ENCODE measurements around the gene TRPM1.

Gene TRPM1

DNA sequence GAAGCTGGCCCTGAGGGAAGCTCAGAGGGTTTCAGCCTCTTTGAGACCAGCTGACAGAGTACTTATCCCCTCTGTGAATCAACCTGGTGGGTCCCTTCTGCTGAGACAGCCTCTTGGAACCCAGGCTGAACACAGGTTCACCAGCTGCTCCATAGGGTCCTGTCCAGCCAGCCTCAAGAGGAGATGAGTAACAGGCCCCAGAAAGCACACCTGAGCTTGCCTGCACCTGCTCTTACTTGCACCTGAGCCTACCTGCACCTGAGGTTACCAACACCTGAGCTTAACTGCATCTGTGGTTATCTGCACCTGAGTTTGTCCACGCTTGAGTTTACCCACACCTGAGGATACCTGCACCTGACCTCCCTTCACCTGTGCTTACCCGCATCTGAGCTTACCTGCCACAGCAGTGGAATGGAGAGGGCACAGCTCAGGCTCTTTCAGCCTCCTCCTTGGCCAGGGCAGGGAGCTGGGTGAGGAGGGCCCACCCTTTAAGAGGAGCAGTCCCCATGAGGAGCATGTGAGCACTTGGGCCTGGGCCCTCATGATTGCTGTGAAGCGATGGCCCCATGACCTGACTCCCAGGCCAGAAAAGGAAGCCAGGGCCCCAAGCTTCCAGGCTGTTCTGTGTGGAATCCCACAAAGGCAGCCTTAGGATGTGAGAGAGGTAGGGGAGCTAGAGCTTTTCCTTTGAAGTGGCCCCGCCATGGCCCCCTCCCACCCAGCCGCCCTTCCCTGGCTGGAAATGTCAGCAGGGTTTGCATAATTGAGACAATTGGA lies at the start of gene TRPM1:
Gene TRPM1 (minus strand): TSS at position 464 of the 777 bp plus-strand sequence. CDS start 20,370 bp downstream, outside the sequence.
- no peak for DNase-seq (ENCODE audit: low read depth)

DNA sequence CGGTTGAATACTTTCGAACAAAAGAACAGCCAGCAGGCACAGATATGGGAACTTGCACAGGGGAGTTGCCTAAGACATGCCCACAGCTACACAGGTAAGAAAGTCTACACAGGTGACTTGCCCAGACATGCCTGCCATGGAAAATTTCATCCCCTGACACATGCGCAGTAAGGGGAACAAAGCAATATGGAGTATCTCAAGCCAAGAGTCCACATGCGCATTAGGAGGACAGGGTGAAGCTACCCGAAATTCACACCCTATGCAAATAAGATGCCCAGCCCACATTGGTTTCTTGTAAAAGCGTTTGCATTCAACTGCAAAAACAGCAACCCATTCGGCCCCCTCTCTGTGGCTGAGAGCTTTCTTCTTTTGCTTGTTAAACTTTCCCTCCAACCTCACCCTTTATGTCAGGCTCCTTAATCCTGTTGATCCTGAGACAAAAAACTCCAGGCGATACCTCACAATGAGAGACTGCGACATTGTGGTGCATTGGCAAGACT lies 49.3 kb upstream of the TRPM1 start:
- no peak for DNase-seq (ENCODE audit: low read depth)

DNA sequence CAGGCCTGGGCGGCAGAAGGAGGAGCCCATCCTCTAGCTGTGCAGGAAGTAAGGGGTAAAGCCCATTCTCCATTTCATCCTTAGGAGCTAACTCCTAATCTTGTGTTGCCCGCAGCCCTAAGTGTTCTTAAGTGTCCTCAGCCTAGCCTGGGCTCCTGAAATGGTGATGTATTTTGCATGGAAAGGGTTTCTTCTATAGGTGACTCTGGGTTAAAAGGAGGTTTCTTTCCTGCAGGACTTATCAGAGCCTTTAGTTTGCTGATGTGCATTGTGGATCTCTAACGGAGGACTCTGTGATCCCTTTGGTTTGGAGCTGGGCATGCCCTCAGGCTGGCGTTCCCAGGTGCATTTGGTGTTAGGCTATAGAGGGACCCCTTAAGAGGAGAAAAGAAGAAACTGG lies 48.5 kb upstream of the TRPM1 start:
- no peak for DNase-seq (ENCODE audit: low read depth)

DNA sequence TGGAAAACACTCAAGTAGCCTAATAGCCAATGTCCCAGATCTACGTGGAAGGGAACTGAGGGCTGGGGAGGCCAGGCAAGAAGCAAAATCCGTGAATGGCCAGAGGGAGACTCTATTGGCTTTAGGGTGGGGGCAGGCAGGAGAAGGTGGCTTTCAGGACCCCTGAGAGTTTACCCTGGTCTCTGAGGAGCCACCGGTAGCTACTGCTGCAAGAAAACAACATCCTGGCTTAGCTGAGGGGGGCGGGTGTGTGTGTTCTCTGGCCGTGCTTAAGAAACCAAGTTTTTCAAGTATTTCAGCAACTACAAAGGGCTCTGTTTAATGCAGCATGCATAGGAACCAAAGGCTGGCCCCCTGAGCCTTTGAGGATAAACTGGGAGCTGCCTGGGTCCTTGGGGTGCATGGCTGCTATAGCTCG lies 47.6 kb upstream of the TRPM1 start:
- DNase-seq (ENCODE audit: low read depth): no peak

DNA sequence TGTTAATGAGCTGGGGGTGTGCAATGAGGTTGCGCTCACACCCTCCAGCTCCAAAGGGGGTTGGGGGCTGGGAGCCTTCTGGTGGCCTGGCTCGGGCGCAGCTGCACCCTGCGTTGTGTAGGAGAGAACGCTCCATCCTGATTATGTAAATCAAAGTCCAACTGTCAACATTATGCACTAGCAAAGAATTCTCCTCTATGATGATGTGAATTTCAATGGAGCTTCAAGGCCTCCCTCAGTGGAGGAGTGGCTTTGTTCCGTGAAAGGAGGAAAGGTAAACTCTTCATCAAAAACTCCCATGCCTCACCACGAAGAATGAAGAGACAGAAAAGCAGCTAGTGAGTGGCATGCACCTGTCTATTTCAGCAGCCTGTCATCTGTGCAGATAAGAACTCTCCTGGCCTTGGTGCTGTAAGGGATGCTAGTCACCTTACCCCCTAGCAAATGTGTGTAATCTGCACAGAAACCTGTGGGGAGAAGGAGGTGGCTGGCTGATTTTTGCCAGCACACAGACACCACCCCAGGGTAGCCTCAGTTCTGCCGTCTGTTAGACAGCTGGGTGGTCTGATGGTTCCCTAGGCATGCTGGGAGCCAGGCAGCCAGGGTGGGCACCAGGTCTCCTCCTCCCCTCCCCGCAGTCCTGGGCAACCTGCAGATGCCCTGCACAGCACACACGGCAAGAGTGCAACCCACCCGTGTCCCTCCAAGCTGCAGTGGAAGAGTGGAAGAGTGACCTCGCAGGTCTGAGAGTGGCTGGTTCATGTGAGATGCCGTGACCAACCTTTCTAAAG lies 47.0 kb upstream of the TRPM1 start:
- DNase-seq (ENCODE audit: low read depth): no peak

DNA sequence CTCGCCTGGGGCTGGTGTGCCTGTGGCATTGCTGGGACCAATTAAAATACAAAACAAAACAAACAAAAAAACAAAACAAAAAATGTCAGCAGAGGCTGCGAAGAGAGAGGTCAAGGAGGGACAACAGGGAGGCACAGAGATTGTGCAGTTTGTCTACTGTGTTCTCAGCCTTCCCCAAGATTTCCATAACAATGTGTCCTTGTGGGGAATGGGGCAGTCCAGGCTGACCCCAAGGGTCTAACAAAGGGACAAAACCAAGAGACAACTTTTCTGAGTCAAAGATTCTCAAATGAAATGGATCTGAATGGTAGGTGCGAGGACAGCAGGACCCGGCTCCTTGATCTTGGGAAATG lies 46.4 kb upstream of the TRPM1 start:
- DNase-seq (ENCODE audit: low read depth): no peak

DNA sequence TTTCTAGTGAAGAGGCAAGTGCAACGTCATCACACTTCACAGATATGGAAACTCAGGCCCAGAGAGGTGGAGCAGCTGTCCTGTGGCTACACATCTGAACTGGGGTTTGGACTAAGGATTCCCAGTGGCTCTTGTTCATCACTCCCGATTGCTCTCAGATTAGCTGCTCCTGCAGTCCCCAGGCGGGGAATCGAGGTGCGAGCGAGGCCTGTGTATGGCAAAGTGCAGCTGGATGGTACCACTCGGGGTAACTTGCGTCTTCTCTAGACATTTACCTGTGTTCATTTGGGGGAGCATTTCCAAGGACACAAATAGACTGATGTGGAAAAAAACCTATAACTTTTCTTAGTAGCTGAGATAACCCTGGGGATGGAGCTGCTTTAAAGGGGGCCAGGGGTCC lies 45.9 kb upstream of the TRPM1 start:
- DNase-seq (ENCODE audit: low read depth): no peak

DNA sequence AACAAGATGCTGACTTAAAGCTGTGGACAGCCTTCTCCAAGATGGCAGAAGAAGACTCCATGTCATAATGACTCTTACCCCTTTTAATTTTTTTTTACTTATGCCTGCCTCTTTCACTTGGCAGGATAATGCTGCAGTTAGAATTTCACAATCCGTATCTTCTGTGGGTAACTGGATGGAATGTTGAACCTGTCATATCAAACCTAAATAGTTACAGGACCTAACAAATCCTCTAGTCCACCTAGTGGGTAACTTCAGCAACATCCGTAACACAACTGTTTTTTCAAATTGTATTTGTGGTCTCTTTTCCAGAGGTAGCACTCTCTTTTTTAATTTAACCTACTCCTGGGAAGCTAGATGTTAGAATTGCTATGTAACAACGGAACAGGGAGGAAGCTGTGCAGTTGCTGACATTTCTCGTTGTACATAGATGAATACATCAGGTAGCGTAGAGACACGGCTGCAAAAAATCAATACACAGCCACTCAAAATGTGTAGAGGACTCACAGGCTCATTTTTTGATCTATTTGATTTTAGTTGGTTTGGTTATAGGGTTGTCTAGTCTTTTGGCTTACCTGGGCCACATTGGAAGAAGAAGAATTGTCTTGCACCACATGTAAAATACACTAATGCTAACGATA lies 43.9 kb upstream of the TRPM1 start:
- DNase-seq (ENCODE audit: low read depth): no peak

DNA sequence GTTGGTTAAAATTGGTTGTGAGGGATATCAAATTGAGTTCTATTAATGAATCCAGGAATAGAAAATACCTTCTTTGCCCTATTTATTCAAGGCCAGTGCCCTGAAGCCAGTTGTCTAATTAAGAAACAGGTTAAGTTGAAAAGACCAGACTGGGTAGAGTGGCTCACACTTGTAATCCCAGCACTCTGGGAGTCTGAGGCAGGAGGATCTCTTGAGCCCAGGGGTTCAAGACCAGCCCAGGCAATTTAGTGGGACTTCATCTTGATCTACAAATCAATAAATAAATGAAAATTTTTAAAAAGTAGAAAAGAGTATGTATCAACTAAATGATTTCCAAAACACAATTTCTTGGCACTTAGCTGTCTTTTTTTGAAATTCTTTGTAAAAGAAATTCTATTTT lies 40.3 kb upstream of the TRPM1 start:
- DNase-seq (ENCODE audit: low read depth): no peak

DNA sequence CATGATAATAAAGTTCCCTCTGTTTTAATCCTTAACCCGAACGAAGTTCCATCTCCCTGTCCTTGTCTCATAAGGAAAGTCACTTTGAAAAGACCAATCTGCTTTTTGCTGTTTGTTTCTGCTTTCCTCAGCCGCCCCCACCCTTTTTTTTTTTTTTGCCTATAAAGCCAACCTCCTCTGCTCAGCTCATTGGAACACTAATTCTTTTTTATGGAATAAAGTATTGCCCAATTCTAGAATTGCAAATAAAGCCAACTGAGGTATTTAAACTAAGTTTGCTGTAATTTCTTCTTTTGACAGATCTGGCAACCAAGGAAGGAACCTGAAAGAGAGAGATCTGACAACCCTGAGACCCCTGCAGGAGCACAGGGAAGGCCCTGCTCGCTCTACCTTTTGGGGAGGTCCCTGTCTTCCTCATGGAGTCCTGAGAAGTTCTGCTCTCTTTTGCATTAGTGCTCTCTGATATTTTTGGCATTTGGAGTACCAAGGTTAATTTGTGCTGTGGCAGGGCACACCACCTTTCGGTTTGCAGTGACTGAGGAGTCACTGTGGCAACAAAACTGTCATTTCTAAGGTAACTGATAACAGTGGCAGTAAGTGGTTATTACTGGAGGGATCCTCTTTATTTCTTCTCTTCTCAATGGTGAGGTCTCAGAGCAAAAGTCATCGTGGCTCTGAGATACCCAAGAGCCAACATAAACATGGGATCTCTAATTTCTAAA lies 35.2 kb upstream of the TRPM1 start:
- no peak for DNase-seq (ENCODE audit: low read depth)

DNA sequence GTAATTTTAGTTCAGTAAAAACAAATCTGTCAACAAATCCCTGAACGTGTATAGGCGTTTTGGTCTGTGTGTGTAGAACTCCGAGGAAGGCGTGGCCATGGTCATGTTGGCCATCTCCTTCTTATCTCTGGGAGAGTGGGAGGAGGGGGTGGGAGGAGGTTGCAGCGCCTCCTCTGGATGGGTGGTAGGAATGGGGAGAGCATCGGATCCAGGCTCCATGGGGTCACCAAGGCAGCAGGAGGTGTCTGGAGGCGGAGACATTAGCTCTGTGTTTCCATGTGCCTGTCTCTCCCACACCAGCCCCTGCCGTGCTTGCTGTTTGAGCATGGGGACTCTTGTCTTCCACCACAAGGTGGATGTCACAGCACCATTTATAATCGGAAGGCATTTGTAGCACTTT lies 34.5 kb upstream of the TRPM1 start:
- no peak for DNase-seq (ENCODE audit: low read depth)

DNA sequence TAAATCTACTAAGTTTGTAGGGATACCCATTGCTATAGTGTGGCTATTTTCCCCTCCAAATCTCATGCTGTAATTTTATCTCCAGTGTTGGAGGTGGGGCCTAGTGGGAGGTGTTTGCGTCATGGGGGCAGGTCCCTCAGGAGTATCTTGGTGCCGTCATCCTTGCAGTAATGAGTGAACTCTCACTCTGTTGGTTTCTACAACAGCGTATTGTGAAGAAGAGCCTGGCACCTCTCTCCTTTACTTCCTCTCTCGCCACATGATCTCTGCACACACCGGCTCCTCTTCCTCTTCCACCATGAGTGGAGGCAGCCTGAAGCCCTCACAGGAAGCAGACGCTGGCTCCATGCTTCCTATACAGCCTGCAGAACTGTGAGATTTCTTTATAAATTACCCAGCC lies 34.0 kb upstream of the TRPM1 start:
- DNase-seq (ENCODE audit: low read depth): no peak

DNA sequence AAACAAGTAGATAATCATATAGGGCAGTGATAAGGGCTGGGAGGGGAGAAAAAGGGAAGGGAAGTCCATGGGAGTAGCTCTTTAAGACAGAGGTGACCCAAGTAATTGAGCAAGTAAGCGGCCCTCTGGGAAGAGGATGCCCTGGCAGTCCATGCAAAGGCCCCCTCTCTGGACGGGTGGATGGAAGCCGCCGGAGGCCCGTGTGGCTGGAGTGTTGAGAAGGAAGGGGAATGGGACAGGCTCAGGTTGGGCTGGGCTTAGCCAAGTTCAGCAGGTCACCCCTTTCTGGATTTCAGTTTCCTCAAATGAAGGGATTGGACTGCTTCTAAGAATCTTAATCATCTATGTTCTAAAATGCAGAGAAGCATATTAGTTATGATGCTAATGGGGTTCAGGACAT lies 32.4 kb upstream of the TRPM1 start:
- no peak for DNase-seq (ENCODE audit: low read depth)

DNA sequence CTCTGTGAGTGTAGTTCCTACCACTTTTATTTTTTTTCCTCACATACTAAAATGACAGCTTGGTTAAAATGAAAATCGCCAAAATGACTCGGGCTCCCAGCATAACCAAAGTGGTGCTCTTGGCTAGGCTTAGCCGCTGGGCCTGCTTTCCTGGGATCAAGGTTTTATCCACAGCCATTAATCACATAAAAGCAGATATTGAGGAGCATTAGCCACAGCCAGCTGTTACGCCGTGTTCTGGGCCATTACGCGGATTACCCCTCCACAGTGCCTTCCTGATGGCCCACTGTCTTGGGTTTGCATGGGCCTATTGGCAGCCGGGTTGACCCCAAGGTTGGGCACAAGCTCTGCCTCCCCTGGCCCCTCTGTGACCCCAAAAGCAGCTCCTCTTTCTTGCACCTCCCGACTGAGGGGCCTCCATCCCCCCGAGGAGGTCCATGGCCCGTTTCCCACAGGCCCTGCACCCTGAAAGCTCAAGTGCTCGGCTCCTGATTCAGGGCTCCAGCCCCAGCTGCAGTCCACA lies 30.4 kb upstream of the TRPM1 start:
- no peak for DNase-seq (ENCODE audit: low read depth)

DNA sequence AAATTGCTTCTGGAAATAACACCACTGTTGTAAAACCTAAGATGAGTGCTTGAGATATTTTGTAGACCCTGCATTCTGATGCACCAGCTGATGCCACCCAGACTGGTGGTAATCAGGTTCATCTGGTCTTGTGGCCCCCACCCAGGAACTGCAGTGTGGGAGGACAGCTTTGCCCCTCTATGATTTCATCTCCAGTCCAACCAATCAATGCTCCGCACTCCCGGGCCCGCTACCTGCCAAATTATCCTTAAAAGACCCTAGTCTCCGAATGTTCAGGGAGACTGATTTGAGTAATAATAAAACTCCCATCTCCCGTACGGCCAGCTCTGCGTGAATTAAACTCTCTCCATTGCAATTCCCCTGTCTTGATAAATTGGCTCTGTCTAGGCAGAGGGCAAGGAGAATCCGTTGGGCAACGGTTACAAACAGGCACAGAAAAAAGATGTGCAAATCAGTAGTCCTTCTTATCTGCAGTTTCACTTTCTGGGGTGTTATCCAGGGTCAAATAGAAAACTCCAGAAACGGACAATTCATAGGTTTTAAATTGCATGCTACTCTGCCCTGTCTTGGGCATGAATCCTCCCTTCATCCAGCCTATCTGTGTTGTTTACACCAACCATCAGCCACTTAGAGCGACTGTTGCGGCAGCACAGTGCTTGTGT lies 29.2 kb upstream of the TRPM1 start:
- DNase-seq (ENCODE audit: low read depth): no peak

DNA sequence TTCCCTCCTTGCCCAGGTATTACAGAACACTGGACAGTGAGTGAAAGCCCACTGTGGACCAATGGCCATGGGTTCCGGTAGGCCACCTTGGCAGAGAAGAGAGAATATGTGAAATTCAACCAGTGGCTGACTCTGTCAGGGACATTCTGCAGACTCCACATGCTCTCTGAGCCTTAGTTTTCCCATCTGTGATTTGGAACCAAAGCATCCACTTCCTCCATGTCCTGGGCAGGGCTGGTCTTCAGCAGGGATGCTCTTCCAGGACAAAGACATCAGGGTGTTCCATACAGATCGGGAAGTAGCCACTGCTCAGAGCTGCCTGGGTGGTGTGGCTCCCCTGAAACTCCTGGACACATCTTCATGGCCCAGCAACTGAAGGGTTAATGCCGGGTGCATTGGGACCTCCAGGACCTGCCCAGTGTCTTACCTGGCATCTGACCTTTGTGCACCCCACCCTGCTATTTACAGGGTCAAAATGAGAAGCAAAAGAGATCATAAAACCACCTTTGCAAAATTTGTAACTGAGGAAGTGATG lies 28.3 kb upstream of the TRPM1 start:
- DNase-seq (ENCODE audit: low read depth): no peak

DNA sequence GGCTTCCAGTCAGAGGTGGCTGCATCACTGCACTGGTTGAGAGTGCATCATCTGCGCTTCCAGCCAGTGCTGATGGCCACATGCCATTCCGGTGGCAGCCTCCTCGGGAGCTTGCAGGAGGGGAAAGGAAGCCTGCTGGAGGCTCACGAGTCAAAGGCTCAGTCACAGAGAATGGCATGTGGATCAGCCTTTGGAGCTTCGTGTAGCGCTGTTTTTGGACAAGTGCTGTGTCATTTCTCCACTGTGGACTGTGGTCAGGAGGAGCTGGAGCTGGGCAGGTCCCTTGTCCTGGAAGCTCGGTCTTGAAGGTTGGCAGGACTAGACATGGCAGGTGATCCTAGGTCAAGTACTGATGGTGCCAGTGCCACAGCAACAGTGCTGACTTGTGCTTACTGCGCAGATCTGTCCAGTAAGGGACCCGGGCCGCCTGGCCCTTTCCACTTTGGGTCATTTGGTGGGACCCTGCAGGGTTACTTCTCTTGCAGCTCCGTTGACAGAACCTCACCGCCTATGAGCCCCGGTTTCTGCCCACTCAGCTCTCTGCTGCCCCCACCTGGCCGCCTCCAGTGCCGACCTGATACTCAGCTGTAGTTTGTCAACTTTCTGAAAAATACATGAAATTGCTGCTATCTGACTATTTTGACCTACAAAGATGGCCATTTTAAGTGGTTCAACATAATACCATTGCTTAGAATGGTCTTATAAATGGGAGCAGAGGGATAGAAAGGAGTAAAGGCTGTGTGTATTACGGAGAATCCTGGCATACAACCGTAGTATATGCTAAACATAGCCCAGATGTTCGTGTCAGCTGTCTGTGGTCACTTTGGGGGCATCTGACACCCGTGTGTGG lies 27.6 kb upstream of the TRPM1 start:
- peak; percentile 76 for DNase-seq (ENCODE audit: low read depth)

DNA sequence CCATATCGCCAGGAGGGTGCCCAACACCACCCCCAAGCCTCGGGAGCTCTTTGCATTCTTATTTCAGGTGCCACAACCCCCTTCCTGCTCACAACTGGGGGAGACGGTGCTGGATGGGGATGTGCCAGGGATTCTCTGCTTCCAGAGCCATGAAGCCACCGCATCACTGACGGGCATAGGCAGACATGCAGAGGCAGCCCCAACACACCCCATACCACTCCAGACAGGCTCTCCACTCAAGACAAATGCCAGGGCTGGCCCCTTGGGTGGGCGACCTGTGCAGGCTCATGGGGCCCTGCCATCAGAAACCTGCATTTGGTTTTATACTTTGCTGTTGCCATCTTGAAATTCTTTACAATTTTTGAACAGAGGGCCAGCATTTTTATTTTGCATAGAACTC lies 27.0 kb upstream of the TRPM1 start:
- DNase-seq (ENCODE audit: low read depth): no peak

DNA sequence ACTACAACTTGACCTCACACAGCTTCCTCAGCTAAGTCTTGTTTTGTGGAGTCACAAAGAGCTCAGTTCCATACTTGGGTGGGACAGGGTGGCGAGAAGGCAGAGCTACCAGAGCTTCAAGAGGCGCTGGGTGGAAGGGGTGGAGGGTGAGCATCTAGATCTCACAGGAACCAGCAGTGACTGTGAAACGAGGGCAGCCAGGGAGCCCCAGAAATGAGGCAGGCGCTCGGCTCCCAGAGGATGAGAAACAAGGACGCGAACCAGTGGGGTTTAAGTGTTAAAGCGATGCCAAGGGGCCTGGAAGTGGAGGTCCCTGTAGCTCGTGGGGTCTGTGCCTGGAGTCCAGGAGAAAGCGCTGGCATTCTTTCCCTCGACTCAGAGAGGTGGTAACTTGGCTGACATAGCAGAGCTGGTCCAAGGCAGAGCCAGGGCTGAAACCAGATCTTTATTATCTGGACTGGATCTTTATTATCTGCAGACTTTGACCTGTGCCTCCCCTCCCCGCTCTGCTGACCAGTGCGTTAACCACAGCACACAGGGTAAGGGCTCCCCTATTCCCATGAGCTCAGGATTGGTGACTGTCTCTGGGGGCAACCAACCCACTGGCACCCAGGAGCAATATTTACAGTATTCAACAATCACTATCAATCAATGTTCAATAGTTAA lies 26.2 kb upstream of the TRPM1 start:
- DNase-seq (ENCODE audit: low read depth): no peak

DNA sequence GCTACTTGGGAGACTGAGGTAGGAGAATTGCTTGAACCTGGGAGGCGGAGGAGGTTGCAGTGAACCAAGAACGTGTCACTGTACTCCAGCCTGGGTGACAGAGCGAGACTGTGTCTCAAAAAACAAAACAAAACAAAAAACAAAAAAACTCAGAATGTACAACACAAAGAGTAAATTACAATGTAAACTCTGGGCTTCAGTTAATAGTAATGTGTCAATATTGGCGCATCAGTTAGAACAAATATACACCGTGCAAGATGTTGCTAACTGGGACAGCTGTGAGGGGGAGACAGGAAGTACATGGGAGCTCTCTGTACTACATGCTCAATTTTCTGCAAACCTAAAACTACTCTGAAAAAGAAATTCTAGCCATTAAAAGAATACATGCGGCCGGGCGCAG lies 23.5 kb upstream of the TRPM1 start:
- DNase-seq (ENCODE audit: low read depth): no peak
